Lung (tissue), 12 donors: ENCODE measurements around the gene IL20RB. TPM values are rescaled to one million over a fixed set of nuclear protein-coding genes. Genes with fewer than 3 reads are reported as not detected.

Experiments used
- ATAC-seq: fragments of 200-7000 bp; cut with Tn5 transposase; one replicate; pipeline ENCODE4 v1.9.1; 2020; ENCODE audit warnings: moderate number of reproducible peaks; ENCODE audit not compliant: insufficient read depth, low FRiP score
- DNase-seq, 3 donors: peaks; one replicate each; pipeline ENCODE4 v3.0.0-alpha.2; 2013 to 2017
- H3K27ac ChIP-seq, 2 donors: one replicate each; pipeline ENCODE4 v1.5.1; 2013; ENCODE audit warnings: mild to moderate bottlenecking in 2 of 2, moderate library complexity in 2 of 2, control low read depth in 1 of 2, inconsistent platforms in 1 of 2, low read depth in 1 of 2, low read length in 1 of 2
- H3K27me3 ChIP-seq, 3 donors: one replicate each; pipeline ENCODE4 v1.5.1; 2013; ENCODE audit warnings: low read length in 2 of 3; ENCODE audit not compliant: control insufficient read depth in 3 of 3, insufficient read depth in 3 of 3
- H3K36me3 ChIP-seq, 4 donors: one replicate each; pipeline ENCODE4 v1.5.1; 2013; ENCODE audit warnings: low read length in 4 of 4, mild to moderate bottlenecking in 1 of 4, moderate library complexity in 1 of 4; ENCODE audit not compliant: control insufficient read depth in 4 of 4, insufficient read depth in 4 of 4
- H3K4me1 ChIP-seq, 5 donors: one replicate each; pipeline ENCODE4 v1.5.1; 2013; ENCODE audit warnings: low read length in 5 of 5, mild to moderate bottlenecking in 2 of 5, moderate library complexity in 1 of 5; ENCODE audit not compliant: control insufficient read depth in 5 of 5, insufficient read depth in 5 of 5
- H3K4me3 ChIP-seq: one replicate; pipeline ENCODE4 v1.5.1; 2013; ENCODE audit warnings: mild to moderate bottlenecking, control low read depth, moderate library complexity
- H3K9ac ChIP-seq, 2 donors: one replicate each; pipeline ENCODE4 v1.5.1; 2013; ENCODE audit warnings: low read length in 2 of 2, control low read depth in 1 of 2; ENCODE audit not compliant: insufficient read depth in 1 of 2
- H3K9me3 ChIP-seq, 4 donors: one replicate each; pipeline ENCODE4 v1.5.1; 2013; ENCODE audit warnings: low read length in 3 of 4, mild to moderate bottlenecking in 1 of 4, moderate library complexity in 1 of 4; ENCODE audit not compliant: control insufficient read depth in 4 of 4, insufficient read depth in 3 of 4
- CTCF ChIP-seq: IDR thresholded peaks from 2 replicates; pipeline ENCODE4 v1.5.1; 2012; ENCODE audit warnings: mild to moderate bottlenecking; ENCODE audit errors: control extremely low read depth, extremely low read depth
- WGBS, 2 donors: extraction: QIAGEN DNeasy Blood & Tissue Kit; methylation state at CpG; one replicate each; pipeline ENCODE4 v1.1.7; 2013; 5-methylcytosine and 5-hydroxymethylcytosine counted together
- polyA plus RNA-seq, 2 donors: library from polyadenylated mRNA; stranded (reverse); fragments of 200-250 nt; gene quantifications; one replicate each; pipeline ENCODE4 v1.2.1, GENCODE V29; 2013
- total RNA-seq, 2 donors: library from RNA; depleted of rRNA in 1 of 2; stranded (reverse); fragments of >200 nt in 1 of 2; gene quantifications; one replicate each; pipeline ENCODE4 v1.2.1, GENCODE V29; 2014 to 2021
- donor health status: control.
- donor health status: control.
- donor health status: Bipolar disorder and iron deficiency.
- donor health status: healthy.
- donor health status: DM: yes; HTN: yes; CAD: no.

IL20RB gene
- total and polyA plus RNA-seq, 4 donors: 0.23 to 1.3 (median 0.88) TPM

DNA sequence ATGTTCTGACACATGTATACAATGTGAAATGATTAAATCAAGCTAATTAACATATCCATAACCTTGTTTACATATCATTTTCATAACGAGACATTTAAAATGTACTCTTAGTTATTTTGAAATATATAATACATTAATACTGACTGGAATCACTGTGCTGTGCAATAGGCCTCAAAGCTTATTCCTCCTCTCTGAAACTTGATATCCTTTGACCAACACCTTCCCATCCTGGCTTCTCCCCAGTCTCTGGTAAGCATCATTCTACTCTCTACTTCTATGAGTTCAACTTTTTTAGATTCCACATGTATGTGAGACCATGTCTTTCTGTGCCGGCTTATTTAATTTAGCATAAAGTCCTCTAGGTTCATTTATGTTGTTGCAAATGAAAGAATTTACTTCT, 47.1 kb upstream of the IL20RB start:
- Histone ChIP-seq H3K9ac (no peak overlapping the region), H3K9me3 (peaks cover 0 to 5% (median 0%) of the 10 kb centered on the region in 4 donors), H3K4me3 (no peak overlapping the region), H3K27ac (no peak overlapping the region), H3K4me1 (peaks cover 0 to 13% (median 5%) of the 10 kb centered on the region in 5 donors), H3K36me3 (peaks cover 0 to 3% (median 0%) of the 10 kb centered on the region in 4 donors), H3K27me3 (no peaks in the 10 kb centered on the region)
- WGBS, 2 donors: 89 to 93% methylated on average over 2 of the region's 2 CpGs
- ATAC-seq (no peak), DNase-seq (no peak)
- TF ChIP-seq CTCF: no peak

DNA sequence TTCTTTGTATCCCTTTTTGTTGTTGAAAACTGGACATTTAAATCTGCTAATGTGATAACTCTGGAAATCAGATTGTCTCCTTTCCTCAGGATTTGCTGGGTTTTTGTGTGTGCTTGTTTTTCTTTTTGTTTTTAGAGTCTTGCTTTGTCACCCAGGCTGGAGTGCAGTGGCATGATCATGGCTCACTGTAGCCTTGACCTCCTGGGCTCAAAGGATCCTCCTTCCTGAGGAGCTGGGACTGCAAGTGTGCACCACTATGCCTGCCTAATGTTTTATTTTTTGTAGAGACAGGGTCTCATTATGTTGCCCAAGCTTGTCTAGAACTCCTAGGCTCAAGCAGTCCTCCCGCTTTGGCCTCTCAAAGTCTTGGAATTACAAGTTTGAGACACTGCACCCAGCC, 44.6 kb upstream of the IL20RB start:
- TF ChIP-seq CTCF: no peak
- Histone ChIP-seq H3K4me1 (peaks cover 0 to 16% (median 0%) of the 10 kb centered on the region in 5 donors), H3K27ac (no peak overlapping the region), H3K9ac (no peak overlapping the region), H3K9me3 (peaks cover 0 to 5% (median 0%) of the 10 kb centered on the region in 4 donors), H3K36me3 (peaks cover 0 to 3% (median under 1%) of the 10 kb centered on the region in 4 donors), H3K27me3 (no peaks in the 10 kb centered on the region), H3K4me3 (no peak overlapping the region)
- 93 to 100% methylated on average over 1 of the region's 1 CpG for WGBS, 2 donors
- DNase-seq: no peak
- ATAC-seq: no peak

- peaks cover 0 to 3% (median under 1%) of the 10 kb centered on the region in 4 donors for H3K36me3 ChIP-seq
- no peak overlapping the region for H3K4me3 ChIP-seq
- no peak for TF ChIP-seq CTCF
- H3K27ac ChIP-seq: no peak overlapping the region
- no peak for DNase-seq
- H3K9me3 ChIP-seq: peaks cover 0 to 5% (median 0%) of the 10 kb centered on the region in 4 donors
- no peak overlapping the region for H3K9ac ChIP-seq
- peaks cover 0 to 16% (median 0%) of the 10 kb centered on the region in 5 donors for H3K4me1 ChIP-seq
- no peak for ATAC-seq
- WGBS, 2 donors: 71 to 85% methylated on average over 3 of the region's 3 CpGs
- no peaks in the 10 kb centered on the region for H3K27me3 ChIP-seq
These were observed 43.0 kb upstream of the IL20RB start for GRCh38 chr3:136914739-136915138.

DNA sequence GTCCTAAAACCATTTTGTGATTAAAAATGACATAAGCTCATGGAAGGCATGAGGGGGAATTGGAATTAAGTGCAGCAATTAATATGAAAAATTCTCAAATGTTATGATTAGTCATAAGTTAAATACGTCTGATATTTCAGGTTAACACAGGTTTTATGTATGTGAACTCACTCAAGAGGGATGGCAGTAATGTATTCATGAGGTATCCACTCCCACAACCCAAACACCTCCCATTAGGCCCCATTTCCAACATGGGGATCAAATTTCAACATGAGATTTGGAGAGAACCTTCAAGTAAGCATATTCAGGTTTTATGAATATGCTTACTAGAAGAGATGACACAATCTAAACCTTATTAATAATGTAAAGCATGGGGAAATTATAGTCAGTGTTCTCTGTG, 41.6 kb upstream of the IL20RB start:
- ATAC-seq (no peak), DNase-seq (no peak)
- no peak overlapping the region for H3K9ac ChIP-seq
- no peak for TF ChIP-seq CTCF
- peaks cover 0 to 10% (median 0%) of the 10 kb centered on the region in 4 donors for H3K9me3 ChIP-seq
- no peaks in the 10 kb centered on the region for H3K27me3 ChIP-seq
- no peak overlapping the region for H3K27ac ChIP-seq
- no peak overlapping the region for H3K4me3 ChIP-seq
- peaks cover 0 to 16% (median 0%) of the 10 kb centered on the region in 5 donors for H3K4me1 ChIP-seq
- peaks cover 0 to 3% (median under 1%) of the 10 kb centered on the region in 4 donors for H3K36me3 ChIP-seq
- 94% methylated on average over 1 of the region's 1 CpG for WGBS, 2 donors
